Ovary (tissue), 9 donors: Measurements from ENCODE around the gene TARM1. TPM values are rescaled to one million over a fixed set of nuclear protein-coding genes. Genes with fewer than 3 reads are reported as not detected.

ENCODE experiments used
- DNase-seq, 5 donors: peaks; one replicate each; pipeline ENCODE4 v3.0.0-alpha.2; 2019 to 2020
- H3K27ac ChIP-seq, 2 donors: fragments of 200-600 bp; one replicate each; pipeline versions ENCODE4 v1.5.1 to v1.8.0; 2019 to 2022
- H3K27me3 ChIP-seq: fragments of 200-600 bp; one replicate; pipeline ENCODE4 v1.8.0; 2022
- H3K36me3 ChIP-seq: fragments of 200-600 bp; sonication (generic); one replicate; pipeline ENCODE4 v1.5.1; 2019
- H3K4me1 ChIP-seq: one replicate; pipeline ENCODE4 v1.8.1; 2013; ENCODE audit warnings: mild to moderate bottlenecking, moderate library complexity; ENCODE audit not compliant: insufficient read depth
- H3K4me3 ChIP-seq: fragments of 200-600 bp; sonication (generic); one replicate; pipeline ENCODE4 v1.5.1; 2017
- H3K9me3 ChIP-seq, 2 donors: fragments of 200-600 bp in 1 of 2; sonication (generic) in 1 of 2; one replicate each; pipeline versions ENCODE4 v1.5.1 to v1.8.1; 2013 to 2019; ENCODE audit warnings: mild to moderate bottlenecking in 1 of 2, moderate library complexity in 1 of 2
- EP300 ChIP-seq: sonication (generic); formaldehyde crosslinking; IDR thresholded peaks from one replicate; pipeline ENCODE4 v1.6.1; 2017; ENCODE audit warnings: antibody characterized with exemption
- POLR2A ChIP-seq: fragments of 450-650 bp; IDR thresholded peaks from one replicate; pipeline ENCODE4 v1.6.1; 2017; ENCODE audit warnings: antibody characterized with exemption, mild to moderate bottlenecking, moderate library complexity
- WGBS, 3 donors: extraction: QIAGEN DNeasy Blood & Tissue Kit in 1 of 3; methylation state at CpG; one replicate each; pipeline versions ENCODE4 v1.1.5 to v1.1.7; 2013 to 2017; 5-methylcytosine and 5-hydroxymethylcytosine counted together
- intact Hi-C, 4 donors: fragments of 100-400 bp; cut with DNase I; formaldehyde crosslinking; loops; one replicate each; pipeline versions ENCODE4 v1.11.0 to v1.15.1; 2022 to 2023
- polyA plus RNA-seq, 2 donors: library from polyadenylated mRNA; stranded (reverse); fragments of 200-250 nt in 1 of 2; fragments of 350-450 nt in 1 of 2; fragmentation: Illumina TruSeq in 1 of 2; extraction: RNeasy Lipid Tissue Mini Kit (QIAGEN cat#74804) in 1 of 2; gene quantifications; one replicate each; pipeline ENCODE4 v1.2.3, GENCODE V29; 2013 to 2014
- total RNA-seq, 7 donors: library from RNA; depleted of rRNA in 2 of 7; stranded (reverse); fragments of >200 nt in 2 of 7; fragmentation: NEBNext Ultra II Directional in 3 of 7; extraction: Animal tissue kit (Norgen Biotek cat#: 25700) in 3 of 7; gene quantifications; one replicate each; pipeline versions ENCODE4 v1.1.0 to v1.2.4, GENCODE V29; 2016 to 2023
- TF ChIP-seq, protein P1 (sequence below), 3 donors: fragments of 450-650 bp in 2 of 3; fragments of 200-600 bp in 1 of 3; IDR thresholded peaks; one replicate each; pipeline versions ENCODE4 v1.5.1 to v1.8.0; 2016 to 2022; ENCODE audit warnings: antibody characterized with exemption in 3 of 3, mild to moderate bottlenecking in 1 of 3
- donor health status: DM: no; HTN: no; CAD: no; lungs with moderate emphysema.
- donor health status: DM: no; HTN: no; CAD: no.
- donor health status: Bipolar disorder and iron deficiency.
- donor health status: DM: yes; HTN: yes; CAD: no.
- donor health status: DM: no; HTN: no; CAD: no.
- donor health status: DM: yes; HTN: yes; CAD: no.

Gene TARM1
- total and polyA plus RNA-seq, 9 donors, result not detected

DNA sequence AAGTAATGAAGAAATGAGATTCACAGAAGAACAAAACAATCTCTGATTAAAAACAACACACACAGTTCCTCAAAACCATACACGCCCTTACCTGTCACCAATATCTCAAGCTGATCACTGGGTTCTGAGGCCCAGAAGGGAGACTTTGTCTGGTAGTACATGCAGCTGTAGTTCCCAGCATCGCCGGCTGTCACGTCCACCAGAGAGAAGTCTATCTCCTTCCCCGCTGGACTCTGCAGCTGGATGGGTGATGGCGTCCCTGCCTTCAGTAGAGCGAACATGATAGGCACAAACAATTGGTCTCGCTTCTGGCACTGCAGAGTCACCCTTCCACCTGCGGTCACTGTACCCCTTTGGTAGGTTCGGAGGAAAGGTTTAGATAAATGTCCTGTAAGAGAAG, 7.3 kb downstream of the TARM1 start:
- no peak overlapping the region for H3K4me3 ChIP-seq
- H3K36me3 ChIP-seq, result no peaks in the 10 kb centered on the region
- intact Hi-C loops, result loop anchor here in 1 of 4 donors (5.0 kb wide), 1 partner anchor 1488 kb away; no protein-coding TSS in a partner anchor
- no peak for DNase-seq
- 79 to 86% (median 82%) methylated on average over 10 of the region's 10 CpGs for WGBS, 3 donors
- H3K4me1 ChIP-seq, result no peaks in the 10 kb centered on the region
- TF ChIP-seq POLR2A, result no peak
- TF ChIP-seq EP300, result no peak
- no peak overlapping the region for H3K27ac ChIP-seq
- no peaks in the 10 kb centered on the region for H3K9me3 ChIP-seq
- H3K27me3 ChIP-seq, result no peaks in the 10 kb centered on the region

DNA sequence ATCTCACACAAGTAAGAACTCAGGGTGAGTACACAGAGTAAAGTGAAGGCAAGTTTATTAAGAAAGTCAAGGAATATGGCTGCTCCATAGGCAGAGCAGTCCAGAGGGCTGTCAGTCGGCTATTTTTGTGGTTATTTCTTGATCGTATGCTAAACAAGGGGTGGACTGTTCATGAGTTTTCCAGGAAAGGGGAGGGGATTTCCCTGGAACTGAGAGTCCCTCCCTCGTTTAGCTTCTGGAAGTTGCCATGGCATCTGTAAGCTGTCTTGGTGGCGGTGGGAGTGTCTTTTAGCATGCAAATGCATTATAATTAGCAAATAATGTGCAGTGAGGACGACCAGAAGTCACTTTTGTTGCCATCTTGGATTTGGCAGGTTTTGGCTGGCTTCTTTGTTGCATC, 11.7 kb downstream of the TARM1 start:
- Histone ChIP-seq H3K27ac (no peak overlapping the region), H3K4me1 (no peaks in the 10 kb centered on the region), H3K36me3 (no peaks in the 10 kb centered on the region), H3K4me3 (no peak overlapping the region), H3K27me3 (no peaks in the 10 kb centered on the region), H3K9me3 (no peaks in the 10 kb centered on the region)
- WGBS, 3 donors, result 57 to 60% (median 59%) methylated on average over 5 of the region's 5 CpGs
- TF ChIP-seq, protein P1, sequence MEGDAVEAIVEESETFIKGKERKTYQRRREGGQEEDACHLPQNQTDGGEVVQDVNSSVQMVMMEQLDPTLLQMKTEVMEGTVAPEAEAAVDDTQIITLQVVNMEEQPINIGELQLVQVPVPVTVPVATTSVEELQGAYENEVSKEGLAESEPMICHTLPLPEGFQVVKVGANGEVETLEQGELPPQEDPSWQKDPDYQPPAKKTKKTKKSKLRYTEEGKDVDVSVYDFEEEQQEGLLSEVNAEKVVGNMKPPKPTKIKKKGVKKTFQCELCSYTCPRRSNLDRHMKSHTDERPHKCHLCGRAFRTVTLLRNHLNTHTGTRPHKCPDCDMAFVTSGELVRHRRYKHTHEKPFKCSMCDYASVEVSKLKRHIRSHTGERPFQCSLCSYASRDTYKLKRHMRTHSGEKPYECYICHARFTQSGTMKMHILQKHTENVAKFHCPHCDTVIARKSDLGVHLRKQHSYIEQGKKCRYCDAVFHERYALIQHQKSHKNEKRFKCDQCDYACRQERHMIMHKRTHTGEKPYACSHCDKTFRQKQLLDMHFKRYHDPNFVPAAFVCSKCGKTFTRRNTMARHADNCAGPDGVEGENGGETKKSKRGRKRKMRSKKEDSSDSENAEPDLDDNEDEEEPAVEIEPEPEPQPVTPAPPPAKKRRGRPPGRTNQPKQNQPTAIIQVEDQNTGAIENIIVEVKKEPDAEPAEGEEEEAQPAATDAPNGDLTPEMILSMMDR (IDR thresholded peaks at IDR 0.05), result no peak
- TF ChIP-seq EP300, result no peak
- no peak for TF ChIP-seq POLR2A
- intact Hi-C loops, result no loop called here
- no peak for DNase-seq

DNA sequence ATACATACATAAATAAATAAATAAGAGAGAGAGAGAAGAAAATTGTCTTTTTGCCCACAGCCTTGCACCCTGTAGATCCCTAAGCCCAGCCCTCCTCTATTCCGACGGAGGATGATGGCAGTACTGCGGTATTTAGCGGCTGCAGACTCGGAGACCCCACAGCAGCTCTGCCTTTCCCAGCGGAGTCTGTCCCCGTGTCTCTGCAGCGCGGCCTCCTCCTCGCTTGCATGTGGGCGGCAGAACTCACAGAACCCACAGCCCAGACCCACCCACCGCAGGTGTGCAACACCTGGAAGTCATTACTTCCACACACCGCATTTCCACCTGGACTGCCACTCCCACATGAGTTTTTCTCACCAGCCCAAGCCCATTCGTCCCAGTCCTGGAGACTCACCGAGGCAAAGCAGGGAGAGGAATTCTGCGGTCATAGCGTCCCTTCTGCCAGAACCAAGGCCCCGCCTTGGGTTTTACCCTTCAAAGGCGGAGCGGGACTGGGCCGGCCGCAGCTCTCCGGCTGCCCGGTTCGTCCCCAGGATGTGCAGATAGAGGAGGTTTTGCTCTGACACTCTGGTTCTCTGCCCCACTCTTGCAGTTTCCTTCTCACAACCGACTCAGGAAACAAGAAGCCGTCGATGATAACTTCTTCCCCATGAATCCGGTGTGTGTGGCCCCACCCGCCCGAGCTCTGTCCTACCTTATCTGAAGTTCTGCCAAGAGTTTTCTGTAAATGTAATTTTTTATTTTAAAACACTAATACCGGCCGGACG, 17.6 kb downstream of the TARM1 start, which contains the start of gene VSTM1:
TSS of gene VSTM1 (minus strand) at position 548 of the 767 bp plus-strand sequence. CDS start at position 428, 120 bp downstream.
- no peaks in the 10 kb centered on the region for H3K36me3 ChIP-seq
- H3K27ac ChIP-seq, result no peak within 1 kb of the TSS
- no peaks in the 10 kb centered on the region for H3K4me1 ChIP-seq
- intact Hi-C loops, result no loop called here
- 77 to 81% (median 77%) methylated on average over 34 of the region's 34 CpGs for WGBS, 3 donors
- TF ChIP-seq EP300 (no peak), POLR2A (no peak)
- no peaks in the 10 kb centered on the region for H3K27me3 ChIP-seq
- no peak within 1 kb of the TSS for H3K4me3 ChIP-seq
- no peak for DNase-seq
- H3K9me3 ChIP-seq, result no peaks in the 10 kb centered on the region

DNA sequence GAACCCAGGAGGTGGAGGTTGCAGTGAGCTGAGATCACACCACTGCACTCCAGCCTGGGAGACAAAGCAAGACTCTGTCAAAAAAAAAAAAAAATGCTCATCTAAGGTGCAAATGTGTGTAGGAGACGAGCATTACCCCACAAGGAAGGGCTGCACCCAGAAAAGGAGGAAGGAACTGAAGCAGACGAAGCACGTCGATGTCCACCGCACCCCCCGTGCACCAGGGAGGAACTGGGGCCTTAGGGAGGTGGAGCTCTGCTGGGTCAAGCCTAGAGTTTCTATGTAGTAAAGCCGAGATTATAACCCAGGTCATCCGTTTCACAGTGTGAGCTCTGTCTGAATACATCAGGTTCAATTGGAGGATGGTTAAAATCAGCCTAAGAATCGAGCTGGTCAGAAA, 18.5 kb downstream of the TARM1 start:
- Histone ChIP-seq H3K36me3 (no peaks in the 10 kb centered on the region), H3K27me3 (no peaks in the 10 kb centered on the region), H3K4me3 (no peak overlapping the region), H3K9me3 (no peaks in the 10 kb centered on the region), H3K27ac (no peak overlapping the region), H3K4me1 (no peaks in the 10 kb centered on the region)
- no peak for DNase-seq
- WGBS, 3 donors, result 70 to 75% (median 73%) methylated on average over 9 of the region's 9 CpGs
- TF ChIP-seq, protein P1 (IDR thresholded peaks at IDR 0.05), result no peak
- no peak for TF ChIP-seq EP300
- intact Hi-C loops, result no loop called here

DNA sequence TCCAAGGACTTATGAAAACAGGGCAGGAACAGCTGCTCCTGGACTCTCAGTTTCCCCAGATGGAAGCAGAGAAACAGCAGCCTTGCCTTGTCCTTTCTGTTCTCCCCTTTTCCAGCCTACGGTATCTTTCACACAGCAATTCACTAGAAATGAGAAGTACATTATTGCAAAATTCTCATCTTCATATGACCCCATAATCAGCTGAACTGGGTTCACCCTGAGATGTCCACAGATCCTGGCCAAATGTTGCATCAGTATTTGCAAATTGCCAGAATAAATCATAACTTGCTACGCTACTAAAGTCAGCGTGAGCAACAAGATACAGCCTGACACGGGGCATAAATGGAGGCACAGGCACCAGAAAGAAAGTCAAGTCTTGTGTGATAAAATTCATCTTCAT, 33.5 kb downstream of the TARM1 start:
- Histone ChIP-seq H3K27ac (no peak overlapping the region), H3K9me3 (no peaks in the 10 kb centered on the region), H3K27me3 (no peaks in the 10 kb centered on the region), H3K4me3 (no peak overlapping the region), H3K36me3 (no peaks in the 10 kb centered on the region), H3K4me1 (no peaks in the 10 kb centered on the region)
- no peak for DNase-seq
- intact Hi-C loops, result no loop called here
- no peak for TF ChIP-seq POLR2A
- TF ChIP-seq EP300, result no peak
- TF ChIP-seq, protein P1 (IDR thresholded peaks at IDR 0.05), result no peak
- WGBS, 3 donors, result 79 to 83% (median 82%) methylated on average over 4 of the region's 4 CpGs
